A549 treated with ZK216348 at 1 μM for 4 hours (cell line): ENCODE results near the gene TMEM54. TPM values are rescaled to one million over a fixed set of nuclear protein-coding genes. Genes with fewer than 3 reads are reported as not detected.

Experiments used
- total RNA-seq: library from RNA; stranded (reverse); fragments of 200-300 nt; extraction: Qiagen RNA extraction; gene quantifications from 5 replicates; pipeline ENCODE4 v1.2.3, GENCODE V29; 2022; ENCODE audit warnings: low read depth

TMEM54 gene, protein sequence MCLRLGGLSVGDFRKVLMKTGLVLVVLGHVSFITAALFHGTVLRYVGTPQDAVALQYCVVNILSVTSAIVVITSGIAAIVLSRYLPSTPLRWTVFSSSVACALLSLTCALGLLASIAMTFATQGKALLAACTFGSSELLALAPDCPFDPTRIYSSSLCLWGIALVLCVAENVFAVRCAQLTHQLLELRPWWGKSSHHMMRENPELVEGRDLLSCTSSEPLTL
- 18.7 to 46.8 TPM (median 46.0 TPM) in 5 replicates for total RNA-seq

DNA sequence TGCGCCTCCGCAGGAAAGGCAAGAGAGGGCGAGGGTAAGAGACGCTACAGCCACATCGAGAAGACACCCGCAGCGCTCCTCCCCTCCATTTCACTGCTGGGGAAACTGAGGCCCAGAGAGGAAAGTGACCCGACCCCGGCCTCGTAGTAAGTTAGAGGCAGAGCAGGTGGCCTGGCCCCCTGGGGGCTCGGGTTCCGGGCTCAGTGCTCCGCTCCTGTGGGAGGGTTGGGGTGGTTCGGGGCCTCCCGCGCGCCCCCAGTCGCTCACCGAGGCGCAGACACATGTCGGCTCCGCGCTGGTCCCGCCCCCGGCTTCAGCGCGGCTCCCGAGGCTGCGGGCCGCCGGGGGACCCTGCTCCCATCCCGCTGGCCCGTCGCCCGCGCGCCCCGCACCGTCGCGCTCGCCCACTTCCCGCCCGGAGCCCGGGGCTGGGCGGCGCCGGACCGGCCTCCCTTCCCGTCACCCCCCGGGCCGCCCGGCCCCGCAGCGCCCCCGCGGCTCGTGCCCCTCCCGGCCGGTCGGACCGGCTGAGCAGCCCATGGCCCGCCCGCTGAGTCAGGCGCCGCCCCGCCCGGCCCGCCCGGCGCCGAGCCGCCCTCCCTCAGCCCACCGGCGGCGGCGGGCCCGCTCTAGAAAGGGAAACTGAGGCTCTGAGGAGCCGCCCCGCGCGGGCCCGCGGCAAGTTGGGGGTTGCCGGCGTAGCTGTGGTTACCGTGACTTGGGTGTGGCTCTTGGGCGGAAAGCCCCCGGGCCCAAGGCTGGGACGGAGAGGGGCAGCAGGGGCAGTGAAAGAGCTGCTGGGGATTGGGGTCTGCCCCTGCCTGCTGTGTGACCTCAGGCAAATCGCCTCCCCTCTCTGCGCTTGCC lies at the start of gene TMEM54:
Gene TMEM54 (minus strand): TSS at position 434 of the 867 bp plus-strand sequence. CDS start 151 bp downstream, at position 283.

DNA sequence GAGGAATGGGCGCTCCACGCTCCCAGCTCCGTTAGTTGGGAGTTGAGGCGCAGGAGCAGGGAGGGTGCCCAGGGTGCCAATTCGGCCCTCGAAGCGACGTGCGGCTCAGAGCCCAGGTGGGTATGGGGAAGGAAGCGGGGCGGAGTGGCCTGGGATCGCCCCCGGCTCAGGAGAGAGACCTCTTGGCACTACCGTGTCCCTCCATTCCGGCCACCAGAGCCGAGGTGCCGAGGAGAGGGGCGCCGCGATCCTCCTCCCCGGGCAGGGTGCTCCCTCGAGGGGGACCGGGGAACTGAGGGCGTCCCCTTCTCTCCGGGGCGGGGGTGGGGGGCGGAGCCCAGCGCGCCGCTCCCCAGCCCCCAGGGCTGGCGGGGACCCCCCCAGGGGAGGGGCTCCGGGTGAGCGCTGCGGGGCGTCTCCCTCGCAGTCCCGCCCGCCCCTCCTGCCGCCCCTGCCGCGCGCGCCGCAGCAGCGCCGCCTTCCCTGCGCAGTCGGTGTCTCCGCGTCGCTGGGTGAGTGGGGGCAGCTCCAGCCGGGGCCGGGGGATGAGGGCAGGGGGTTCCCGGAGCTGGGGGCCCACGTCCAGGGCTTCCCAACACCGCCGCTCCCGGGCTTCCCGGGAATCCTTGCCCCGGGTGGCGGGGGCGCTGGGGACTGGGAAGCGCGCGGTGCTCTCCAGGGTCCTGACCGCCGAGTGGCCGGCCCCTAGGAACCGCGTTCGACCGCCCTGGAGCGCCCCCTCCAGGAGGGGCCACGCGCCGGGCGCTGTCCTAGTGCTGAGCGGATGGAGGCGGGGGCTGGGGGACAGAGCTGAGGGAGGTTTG lies 15.0 kb downstream of the TMEM54 start, which contains the start of gene HPCA:
Gene HPCA (plus strand): TSS at position 488 of the 824 bp plus-strand sequence. CDS start 2,408 bp downstream, outside the sequence.

DNA sequence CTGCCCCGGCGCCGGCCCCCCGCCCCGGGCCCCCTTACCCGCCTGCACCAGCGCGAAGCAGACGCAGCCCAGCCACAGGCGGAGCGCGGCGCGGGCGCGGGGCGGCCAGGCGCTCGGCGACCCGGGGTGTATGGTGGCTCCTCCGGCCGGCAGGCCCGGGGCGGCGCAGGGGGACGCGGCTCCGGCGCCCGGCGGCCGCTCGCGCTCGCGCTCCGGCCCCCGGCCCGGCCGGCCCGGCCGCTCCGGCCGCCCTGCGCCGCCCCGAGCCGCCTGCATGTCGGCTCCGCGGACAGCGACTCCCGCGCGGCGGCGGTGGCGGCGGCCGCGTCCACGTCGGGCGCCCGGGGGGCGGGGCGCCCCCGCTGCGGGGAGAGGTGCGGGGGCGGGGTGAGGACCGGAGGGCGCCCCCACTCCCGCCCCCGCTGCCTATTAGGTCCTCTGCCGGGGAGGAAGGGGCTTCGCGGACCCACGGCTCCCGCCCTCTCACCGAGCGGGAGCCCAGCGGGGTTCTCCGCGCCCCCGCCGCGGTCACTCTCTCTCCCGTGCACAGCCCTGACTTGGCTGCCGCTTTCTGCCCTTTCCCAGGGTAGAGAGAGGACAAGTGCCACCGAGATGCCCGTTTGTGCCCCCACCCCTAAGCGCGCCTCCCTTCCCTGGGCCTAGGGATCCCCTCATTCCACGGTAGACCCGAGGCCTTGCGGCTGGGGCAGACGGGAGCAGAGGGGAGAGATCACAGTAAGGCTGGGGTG lies 30.4 kb downstream of the TMEM54 start, which contains the start of gene FNDC5:
Gene FNDC5 (minus strand): TSS at position 298 of the 749 bp plus-strand sequence.

Other genes with a start within 250 kb of the TMEM54 start
- 10.7 to 18.5 TPM (median 13.9 TPM) in 5 replicates for gene SYNC, start 198.6 kb downstream of the TMEM54 start, total RNA-seq
- 59.4 to 95.9 TPM (median 72.9 TPM) in 5 replicates for gene YARS1, start 84.0 kb downstream of the TMEM54 start, total RNA-seq
- 11.0 to 18.6 TPM (median 15.3 TPM) in 5 replicates for gene S100PBP, start 83.7 kb downstream of the TMEM54 start, total RNA-seq
- gene FNDC5, start 30.5 kb downstream of the TMEM54 start, total RNA-seq = 0.23 to 1.1 TPM (median 0.39 TPM) in 5 replicates
- gene HPCA, start 14.9 kb downstream of the TMEM54 start, total RNA-seq = 0.25 to 0.42 TPM (median 0.33 TPM) in 5 replicates
- 17.1 to 23.6 TPM (median 20.6 TPM) in 5 replicates for gene RNF19B, start 63.4 kb upstream of the TMEM54 start, total RNA-seq
- 138 to 155 TPM (median 152 TPM) in 5 replicates for gene AK2, start 135.5 kb upstream of the TMEM54 start, total RNA-seq
- gene AZIN2, start 179.8 kb upstream of the TMEM54 start, total RNA-seq = 0.35 to 1.8 TPM (median 0.82 TPM) in 5 replicates